Renal cortical epithelial cell (primary cell): ENCODE measurements around the gene SSTR3. TPM values are rescaled to one million over a fixed set of nuclear protein-coding genes. Genes with fewer than 3 reads are reported as not detected.
A peak's percentile ranks its signal among the peaks of the same experiment; 100 is the strongest.
"Not testable (repeated sequence)": the region's sequence is repeated elsewhere in the genome, so short reads cannot be mapped to it uniquely, and the experiment has no call there.

Source experiments
- DNase-seq: peaks from one replicate; pipeline ENCODE4 v3.0.0-alpha.2; 2011; ENCODE audit warnings: low read depth
- total RNA-seq: library from RNA; depleted of rRNA; stranded (reverse); fragments of >200 nt; gene quantifications from 2 replicates; pipeline ENCODE4 v1.2.3, GENCODE V29; 2014

SSTR3 gene
- 0.05 TPM in 1 of 2 replicates, not detected in the other for total RNA-seq

DNA sequence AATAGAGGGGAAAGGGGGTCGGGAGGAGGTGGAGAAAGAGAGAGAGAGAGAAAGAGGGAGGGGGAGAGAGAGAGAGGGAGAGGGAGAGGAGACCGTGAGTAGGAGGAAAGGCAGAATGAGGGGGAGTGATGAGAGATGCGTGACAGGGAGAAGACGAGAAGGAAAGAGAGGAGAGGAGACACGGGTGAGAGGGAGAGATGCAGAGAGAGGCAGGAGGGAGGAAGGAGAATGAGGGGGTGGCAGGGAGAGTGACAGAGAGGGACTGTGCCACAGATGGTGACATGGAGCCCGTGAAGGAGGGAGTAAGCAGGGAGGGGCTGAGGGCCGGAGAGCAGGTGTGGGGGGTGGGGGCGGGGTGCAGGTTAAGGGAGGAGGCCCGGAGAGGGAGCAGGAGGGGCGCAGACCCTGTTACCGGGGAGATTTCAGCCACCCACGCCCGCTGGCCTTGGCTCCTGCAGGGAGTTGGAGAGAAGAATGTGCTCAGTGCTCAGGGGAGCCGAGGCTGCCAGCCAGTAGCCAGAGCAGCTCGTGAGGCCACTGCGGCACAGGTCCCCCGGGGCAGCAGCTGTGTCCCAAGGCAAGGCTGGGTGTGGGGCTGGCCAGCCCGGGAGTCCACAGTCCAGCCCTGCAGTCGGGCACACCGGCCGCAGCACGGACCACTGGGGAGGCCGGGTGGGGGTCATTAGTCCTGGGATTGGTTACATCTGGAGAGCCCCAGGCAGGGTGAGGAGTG, at the start of gene SSTR3:
TSS of gene SSTR3 (minus strand) at position 304 of the 733 bp plus-strand sequence. CDS start 4,674 bp downstream, outside the sequence.
- peak; percentile 19 for DNase-seq

DNA sequence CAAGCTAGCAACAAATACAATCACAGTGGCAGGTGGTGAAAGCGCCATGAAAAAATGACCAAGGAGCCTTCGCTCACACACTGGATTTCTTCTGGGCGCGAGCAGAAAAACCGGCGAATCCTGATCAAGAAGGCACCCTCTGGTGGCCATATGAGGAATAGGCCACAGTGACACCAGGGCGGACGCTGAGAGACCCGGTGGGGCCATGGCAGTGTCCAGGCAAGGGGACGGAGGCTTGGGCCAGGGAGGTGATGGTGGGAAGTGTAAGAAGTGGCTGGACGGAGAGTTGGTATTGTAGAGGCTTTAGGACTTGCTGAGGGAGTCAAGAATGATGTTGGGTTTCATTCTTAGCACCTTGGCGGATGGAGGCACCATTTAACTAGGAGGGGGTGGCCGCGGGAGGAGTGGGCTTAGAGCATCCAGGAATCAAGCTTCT, 48.6 kb upstream of the SSTR3 start:
- peak; percentile 27 for DNase-seq

DNA sequence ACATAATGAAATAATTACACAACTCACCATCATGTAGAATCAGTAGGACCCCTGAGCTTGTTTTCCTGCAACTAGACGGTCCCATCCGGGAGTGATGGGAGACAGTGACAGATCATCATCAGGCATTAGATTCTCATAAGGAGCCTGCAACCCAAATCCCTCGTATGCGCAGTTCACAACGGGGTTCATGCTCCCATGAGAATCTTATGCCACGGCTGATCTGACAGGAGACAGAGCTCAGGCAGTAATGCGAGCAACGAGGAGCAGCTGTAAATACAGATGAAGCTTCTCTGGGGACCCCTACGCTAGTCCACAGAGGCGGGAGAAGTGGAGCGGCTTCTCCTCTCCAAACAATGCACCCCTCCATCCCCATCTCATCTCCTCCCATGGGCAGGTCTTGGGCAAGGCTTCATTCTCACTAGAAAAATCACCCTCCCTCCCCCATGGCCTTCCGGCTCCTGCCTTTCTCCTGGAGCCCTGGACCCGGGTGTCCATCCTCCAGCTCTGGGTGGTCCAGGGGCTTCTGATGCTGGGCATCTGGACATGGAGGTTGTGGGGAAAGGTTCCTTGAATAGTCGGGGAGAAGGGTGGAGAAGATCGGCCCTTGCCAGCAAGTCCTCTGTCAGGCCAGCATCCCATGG, 48.0 kb upstream of the SSTR3 start:
- no peak for DNase-seq

DNA sequence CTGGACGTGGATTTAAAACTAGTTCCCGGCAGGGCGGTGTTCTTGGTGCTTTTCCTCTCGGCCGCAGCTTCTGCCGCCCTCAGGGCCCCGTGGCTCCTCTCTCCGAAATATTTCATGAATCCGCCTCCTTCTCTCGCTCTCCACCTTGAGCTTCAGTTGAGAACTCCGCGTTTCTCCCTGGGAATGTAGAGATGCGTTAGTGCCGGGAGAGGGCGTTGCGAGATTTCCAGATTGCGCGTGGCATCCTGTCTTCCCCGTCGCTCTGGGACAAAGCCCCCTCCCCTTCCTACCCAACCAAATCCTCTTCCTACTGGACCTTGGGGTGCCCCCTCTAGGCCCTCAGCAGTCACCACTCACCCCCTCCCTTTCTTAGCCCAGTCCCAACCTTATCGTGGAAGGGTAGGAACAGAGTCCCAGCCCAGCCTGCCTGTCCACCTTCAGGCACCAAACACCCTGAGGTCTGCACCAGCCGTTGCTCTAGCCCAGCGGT, 47.3 kb upstream of the SSTR3 start:
- DNase-seq = peak; percentile 39

DNA sequence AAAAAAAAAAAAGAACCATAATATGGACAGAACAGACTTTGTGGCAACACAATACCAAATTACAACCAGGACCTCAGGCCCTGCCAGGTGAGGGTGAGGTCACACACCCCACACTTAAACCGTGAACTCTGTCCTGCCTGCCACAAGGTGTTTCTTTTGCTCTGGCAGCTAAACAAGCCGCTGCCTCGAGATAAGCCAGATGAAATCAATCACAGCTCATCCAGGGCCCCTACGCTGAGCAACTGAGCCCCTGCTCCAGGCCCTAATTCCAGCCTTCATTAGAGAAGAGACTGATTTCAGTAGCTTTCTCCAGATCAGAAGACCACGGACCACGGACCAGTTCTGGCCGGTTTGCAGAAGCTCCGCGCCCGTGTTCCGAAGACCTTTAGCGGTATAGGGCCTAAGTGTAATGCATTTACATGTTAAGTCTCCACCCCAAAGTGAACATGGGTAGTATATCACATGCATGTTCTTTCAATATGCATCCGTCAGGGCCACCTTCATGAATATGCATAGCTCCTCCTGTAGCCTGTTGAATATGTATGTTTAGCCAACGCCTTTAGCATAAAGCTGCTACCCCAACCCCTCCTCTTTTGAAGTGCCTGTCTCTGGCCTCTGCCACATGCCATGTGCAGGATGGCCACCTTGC, 46.6 kb upstream of the SSTR3 start:
- DNase-seq = no peak

DNA sequence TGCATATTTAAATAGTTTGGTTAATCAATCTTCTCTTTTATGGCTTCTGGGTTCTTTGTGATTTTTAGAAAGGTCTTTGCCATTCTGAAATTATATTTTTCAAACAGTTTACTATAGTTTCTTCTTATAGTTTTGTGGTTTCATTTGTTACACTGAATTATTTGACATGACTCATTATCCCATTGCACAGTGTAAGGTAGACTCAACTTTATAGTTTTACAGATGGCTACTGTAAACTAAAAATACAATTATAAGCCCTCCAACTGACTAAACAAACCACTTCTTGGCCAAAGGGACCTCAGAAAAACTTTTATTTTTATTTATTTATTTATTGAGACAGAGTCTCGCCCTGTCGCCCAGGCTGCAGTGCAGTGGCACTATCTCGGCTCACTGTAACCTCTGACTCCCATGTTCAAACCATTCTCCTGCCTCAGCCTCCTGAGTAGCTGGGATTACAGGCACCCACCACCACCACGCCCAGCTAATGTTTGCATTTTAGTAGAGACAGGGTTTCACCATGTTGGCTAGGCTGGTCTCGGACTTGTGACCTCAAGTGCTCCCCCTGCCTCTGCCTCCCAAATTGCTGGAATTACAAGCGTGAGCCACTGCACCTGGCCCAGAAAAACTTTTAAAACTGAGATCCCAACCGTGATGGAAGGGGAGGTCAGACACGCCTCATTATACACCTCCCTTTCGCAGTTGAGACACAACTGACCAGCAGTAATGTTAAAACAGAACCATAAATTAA, 45.9 kb upstream of the SSTR3 start:
- DNase-seq = no peak

DNA sequence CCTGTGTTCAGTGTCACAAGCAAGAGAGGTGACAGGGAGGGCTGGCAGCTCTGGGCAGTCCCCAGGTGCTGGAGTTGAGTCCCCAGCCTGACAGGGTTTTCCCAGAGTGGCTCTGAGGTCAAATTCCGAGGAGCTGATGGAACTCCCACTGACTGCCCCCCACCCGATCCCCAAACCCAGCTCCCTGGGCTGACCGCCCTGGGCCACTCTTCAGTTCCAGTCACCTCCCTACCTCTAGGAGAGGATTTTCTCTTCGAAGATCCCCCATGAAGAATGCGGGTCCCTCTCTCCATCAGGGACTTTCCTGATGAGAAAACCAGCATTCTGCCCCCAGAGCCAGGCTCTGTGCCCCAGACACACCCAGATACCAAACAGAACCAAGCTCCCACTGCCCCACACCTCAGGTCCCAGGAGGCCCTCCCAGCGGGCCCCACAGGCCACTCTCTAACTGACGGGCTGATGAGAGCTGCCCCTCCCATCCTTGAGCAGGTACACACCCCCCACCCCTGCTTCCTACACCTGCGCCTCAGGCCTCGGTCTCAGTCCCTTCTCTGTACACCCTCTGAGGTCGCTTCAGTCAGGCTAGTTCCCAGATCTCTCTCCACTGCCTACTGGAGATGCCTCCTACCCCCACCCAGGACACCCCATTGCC, 43.9 kb upstream of the SSTR3 start:
- no peak for DNase-seq

DNA sequence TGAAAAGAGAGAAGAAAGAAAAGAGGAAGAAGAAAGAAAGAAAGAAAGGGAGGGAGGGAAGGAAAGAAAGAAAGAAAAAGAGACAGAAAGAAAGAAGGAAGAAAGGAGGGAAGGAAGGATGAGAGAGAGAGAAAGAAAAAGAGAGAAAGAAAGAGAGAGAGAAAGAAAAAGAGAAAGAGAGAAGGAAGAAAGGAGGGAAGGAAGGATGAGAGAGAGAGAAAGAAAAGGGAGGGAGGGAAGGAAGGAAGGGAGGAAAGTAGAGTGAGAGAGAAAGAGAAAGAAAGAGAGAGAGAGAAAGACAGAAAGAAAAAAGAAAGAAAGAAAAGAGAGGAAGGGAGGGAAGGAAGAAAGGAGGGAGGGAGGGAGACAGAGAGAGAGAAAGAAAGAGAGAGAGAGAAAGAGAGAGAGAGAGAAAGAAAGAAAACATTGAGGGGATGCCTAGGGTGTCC, 43.3 kb upstream of the SSTR3 start:
- DNase-seq = no peak

DNA sequence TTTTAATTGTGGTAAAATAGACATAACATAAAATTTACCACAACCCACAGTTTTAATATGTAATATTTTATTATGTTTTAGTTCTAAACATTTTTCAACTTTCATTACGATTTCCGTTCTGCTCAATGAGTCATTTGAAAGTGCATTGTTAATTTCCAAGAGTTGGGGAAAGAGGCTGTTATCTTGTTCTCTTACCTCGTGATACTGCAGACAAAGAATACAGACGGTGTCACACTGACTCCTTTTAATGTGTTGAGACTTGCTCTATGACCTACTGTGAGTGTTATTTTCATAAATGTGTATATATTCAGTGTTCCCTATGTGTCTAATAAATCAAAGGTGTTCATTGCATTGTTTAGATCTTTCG, 42.6 kb upstream of the SSTR3 start:
- DNase-seq = peak; percentile 19

DNA sequence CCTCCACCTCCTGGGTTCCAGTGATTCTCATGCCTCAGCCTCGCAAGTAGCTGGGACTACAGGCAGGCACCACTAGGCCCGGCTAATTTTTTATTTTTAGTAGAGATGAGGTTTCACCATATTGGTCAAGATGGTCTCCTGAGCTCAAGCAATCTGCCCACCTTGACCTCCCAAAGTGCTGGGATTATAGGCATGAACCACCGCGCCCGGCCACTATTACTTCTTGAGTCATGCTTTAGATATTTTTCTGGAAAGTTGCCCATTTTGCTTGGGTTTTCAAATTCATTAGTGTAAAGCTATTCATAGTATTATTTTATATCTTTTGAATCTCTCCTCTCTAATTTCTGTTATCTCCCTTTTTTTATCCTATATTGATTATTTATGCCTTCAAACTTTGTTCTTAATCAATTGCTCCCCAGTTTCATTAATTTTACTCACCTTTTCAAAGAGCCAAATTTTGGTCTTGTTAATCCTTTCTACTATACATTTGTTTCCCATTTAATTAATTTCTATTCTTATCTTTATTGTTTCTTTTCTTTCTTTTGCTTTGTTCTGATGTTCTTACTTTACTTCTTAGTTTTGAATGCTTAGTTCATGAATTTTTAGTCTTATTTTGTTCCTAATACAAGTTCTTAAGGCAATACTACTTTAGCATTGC, 42.1 kb upstream of the SSTR3 start:
- peak; percentile 67 for DNase-seq

DNA sequence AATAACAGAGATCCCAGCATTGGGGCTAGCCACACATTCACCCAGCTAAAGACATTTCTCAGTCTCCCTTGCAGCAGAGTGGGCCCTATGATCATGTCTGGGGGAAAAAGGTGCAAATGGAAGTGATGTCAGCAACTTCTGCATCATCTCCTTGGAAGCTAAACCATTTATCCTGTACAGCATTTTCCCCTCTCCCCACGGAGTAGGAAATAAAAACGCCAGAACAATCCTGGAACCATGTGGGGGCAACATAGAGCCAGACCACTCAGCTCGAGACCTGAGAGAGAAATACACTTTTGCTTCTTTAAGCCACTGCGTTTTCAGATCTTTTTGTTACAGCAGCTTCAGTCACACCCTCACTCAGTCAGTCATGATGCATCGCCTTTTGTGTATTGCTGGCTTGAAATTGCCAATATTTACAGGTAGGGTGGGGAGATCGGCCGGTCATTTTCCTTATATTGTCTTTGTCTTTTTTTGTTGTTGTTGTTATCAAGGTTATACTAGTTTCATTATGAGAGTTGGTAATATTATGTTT, 40.9 kb upstream of the SSTR3 start:
- no peak for DNase-seq

DNA sequence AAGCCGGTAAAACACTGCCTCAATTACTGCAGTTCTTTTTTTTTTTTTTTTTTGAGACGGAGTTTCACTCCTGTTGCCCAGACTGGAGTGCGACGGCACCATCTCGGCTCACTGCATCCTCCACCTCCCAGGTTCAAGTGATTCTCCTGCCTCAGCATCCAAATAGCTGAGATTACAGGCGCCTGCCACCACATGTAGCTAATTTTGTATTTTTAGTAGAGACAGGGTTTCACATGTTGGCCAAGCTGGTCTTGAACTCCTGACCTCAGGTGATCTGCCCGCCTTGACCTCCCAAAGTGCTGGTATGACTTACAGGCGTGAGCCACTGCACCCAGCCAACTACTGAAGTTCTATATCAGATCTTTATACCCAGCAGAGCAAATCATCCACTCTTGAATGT, 39.6 kb upstream of the SSTR3 start:
- not testable (repeated sequence) for DNase-seq

DNA sequence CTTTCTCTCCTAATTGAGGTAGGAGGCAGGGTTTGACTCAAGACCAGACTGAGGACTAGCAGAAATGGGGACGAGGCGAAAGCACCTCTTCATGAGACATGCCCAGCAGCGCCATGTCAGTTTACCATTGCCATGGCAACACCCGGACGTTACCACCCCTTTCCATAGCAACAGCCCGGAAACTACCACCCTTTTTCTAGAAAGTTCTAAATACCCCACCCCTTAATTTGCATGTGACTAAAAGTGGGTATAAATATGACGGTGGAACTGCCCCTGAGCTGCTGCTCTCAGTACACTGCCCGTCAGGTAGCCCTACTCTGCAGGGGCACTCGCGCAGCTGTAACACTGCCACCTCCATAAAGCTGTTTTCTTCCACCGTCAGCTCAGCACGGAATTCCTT, 37.7 kb upstream of the SSTR3 start:
- DNase-seq = no peak

DNA sequence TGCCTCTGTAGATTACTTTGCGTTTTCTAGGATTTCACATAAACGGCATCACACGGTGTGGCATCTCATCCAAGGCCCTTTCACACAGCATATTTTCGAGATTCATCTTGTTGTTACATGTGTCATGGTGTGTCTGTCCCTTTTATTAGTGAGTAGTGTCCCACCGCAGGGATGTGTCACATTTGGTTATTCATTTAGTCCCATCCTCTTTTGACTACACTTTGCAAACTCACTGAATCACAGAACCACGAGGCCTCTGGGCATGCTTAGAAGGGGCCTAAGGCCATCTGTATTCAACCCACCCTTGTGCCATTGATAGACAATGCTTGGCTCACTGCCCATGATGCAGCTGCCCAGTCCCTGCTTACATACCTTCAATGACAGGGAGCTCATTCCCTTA, 36.0 kb upstream of the SSTR3 start:
- no peak for DNase-seq

DNA sequence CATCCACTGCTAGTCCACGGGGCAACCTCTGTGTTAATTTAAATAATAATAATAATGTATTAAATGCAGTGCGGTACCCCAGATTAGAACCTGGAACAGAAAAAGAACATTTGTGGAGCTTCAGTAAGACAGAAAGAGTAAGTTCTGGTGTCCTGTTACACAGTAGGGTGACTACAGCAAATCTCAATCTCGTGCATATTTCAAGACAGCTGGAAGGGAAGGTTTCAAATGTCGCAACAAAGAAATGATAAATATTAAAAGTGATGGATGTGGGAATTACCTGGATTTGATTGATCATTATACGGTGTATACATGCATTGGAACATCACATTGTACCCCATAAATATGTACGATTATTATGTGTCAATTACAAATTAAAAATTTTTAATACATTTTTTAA, 33.5 kb upstream of the SSTR3 start:
- no peak for DNase-seq

DNA sequence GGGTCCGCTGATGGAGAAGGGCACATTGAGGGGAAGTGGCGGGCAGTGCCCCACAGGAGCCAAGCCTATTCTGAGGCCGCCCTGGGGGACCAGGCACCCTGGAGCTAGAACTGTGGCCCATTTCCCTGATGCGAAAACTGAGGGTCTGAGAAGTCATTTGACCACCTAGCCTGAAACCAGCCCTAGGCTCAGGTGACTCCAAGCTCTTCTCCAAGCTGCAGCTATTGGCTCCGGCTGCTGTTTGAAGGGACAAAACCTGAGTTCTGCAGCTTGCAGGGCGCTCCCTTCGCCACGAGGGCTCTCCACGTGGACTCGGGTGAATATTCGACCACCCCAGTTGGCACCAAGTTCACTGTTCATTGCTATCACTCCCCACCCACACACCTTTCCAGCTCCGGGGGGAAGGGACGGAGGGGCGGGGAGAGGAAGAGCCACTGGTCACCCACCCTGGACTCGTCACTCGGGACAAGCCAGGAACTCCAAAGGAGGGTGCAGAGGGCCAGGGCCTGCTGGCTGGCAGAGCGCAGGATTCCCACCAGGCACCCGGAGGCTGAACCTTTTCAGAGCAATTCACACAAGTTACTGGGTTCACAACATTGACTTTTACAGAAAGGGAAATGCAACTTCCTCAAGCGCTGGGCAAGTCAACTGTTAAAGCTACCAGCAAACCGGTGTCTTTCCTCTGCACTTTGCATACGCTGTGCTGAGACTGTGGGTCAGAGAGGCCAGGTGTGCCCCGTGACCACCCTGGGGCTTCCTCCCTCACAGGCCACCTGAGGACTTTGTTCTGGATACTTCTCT, 32.8 kb upstream of the SSTR3 start:
- DNase-seq = no peak

DNA sequence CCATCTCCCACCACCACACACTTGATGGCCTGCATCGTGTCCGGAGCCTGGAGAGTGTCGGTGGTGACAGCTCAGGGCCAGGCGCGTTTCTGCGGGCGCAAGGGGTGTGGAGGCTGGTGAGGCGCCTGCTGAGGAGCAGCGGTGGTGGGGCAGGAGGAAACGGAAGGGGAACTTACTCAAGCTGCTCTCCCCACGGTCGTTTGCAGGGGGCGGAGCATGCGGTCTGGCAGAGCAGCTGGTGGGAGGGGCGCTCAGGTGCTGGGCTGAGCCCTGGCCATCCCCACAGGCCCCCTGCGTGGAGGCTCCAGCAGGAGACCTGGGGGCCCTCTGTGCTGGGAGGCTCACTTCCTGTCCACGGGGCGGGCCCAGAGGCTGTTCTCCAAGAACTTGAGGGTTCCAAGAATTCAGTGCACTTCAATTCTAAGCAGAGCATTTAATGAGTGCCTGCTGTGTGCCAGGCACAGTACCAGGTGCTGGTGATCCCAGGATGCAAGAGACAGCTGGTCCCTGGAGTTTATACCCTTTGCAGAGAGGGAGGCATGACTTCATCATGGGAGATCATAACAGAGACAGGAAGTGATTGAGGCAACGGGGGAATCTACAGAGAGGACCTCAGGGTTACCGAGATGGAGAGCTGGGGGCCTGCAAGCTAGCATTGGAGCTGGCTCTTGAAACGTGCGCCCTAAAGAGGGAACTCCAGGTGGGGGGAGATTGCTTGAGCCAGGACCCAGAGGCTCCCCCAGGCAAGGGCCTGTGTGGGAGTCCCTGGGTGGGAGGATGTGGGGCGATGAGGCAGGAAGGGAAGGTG, 32.0 kb upstream of the SSTR3 start, which contains the start of gene RAC2:
TSS of gene RAC2 (minus strand) at position 156 of the 808 bp plus-strand sequence. CDS start at position 35, 121 bp downstream.
- peak; percentile 53 for DNase-seq

DNA sequence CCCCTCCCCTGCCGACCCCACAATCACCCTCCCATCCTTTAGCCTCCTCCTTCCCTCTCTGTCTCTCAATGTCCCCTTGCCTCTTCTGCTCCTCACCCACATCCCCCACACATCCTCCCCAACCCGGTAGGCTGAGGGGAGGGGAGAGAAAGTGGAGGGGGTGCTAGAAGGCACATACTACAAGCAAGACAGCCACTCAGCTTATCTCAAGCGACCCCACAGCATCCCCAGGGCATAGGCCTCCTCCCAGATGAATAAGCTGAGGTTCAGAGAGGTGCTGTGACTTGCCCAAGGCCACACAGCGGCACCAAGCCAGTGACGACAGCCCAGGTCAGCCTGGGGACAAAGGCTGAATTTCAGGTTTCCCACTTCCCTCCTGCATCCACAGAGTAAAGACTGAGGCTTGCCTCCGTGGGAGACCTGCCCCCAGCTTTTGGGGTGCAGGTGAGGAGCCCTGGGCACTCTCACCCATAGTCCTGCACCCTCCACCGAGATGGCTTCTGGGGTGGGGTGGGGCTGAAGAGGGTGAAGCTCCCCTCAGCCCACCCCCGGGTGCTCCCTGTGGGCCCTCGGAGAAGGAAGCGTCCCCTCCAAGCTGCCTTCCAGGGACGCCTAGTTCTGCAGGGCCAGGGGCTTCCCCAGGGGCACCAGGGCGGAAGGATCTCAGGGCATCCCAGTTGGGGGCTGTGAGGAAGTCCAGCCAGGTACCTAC, 31.3 kb upstream of the SSTR3 start:
- DNase-seq = no peak
